HG02798 (cell line): ENCODE results near the gene CLN3.
"Not testable (repeated sequence)": the region's sequence is repeated elsewhere in the genome, so short reads cannot be mapped to it uniquely, and the experiment has no call there.

ENCODE experiments used
- ATAC-seq: cut with Tn5 transposase; IDR thresholded peaks from one replicate; pipeline ENCODE4 v1.9.1; 2021; ENCODE audit warnings: mild to moderate bottlenecking; ENCODE audit not compliant: unreplicated experiment, poor library complexity

The CLN3 gene

GRCh38 chr16:28514246-28514645 is 22.4 kb upstream of the CLN3 start:
- ATAC-seq: no peak

DNA sequence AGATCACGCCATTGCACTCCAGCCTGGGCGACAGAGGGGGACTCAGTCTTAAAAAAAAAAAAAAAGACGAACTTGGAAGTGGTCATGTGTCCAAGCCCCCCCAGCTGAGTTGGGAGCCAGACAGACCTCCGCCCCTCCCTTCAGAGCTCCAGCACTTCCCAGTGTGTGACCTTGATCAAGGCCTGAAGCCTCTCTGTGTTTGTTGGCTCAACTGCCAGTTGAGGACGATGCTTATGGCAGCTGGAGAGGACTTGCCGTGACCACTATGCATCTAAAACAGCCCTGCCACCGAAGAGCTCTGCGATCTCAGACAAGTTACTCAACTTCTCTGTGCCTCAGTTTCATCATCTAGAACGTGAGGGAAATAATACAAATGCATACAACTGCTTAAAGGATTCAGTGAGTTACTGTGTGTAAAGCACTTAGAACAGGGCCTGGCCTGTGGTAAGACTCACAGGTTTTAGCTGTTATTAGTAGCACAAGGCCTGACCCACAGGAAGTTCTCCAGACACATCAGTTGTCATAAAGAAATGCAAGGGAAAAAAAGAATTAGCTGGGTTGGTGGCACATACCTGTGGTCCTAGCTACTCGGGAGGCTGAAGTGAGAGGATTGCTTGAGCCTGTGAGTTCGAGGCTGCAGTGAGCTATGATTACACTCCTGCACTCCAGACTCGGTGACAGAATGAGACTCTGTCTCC is 21.8 kb upstream of the CLN3 start:
- no peak for ATAC-seq

DNA sequence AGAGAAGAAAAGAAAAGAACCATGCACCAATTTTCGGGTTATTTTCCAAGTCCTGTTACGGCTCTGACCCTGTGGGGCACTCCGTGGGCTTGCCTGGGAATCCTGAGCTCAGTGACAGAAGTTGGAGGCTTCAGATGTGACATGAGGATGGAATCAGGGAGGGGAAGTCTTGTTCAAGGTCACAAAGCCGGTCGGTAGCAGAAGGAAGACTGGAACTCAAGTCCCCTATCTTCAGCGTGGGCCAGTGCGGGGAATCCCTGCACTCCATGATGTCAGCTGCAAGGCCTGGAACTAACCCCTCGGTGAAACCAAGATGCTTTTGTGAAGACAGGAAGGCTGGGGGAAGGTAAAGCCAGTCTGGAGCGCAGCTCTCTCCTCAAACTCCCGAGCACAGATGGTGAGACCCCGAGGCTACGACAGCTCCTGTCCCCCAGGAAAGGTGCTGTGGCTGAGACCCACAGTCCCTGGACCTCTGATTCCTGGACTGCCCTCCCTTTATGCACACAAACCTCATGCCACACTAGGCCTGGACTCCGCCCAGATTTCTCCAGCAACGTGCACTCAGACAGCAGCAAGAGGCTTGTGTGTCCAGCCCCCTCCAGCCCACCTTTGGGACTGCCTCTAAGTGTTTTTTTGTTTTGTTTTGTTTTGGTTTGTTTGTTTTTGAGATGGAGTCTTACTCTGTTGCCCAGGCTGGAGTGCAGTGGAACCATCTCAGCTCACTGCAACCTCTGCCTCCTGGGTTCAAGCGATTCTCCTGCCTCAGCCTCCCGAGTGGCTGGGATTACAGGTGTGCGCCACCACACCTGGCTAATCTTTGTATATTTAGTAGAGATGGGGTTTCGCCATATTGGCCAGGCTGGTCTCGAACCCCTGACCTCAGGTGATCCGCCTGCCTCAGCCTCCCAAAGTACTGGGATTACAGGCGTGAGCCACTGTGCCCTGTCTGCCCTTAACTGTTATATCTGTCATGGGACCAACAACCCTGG is 20.2 kb upstream of the CLN3 start:
- no peak for ATAC-seq

DNA sequence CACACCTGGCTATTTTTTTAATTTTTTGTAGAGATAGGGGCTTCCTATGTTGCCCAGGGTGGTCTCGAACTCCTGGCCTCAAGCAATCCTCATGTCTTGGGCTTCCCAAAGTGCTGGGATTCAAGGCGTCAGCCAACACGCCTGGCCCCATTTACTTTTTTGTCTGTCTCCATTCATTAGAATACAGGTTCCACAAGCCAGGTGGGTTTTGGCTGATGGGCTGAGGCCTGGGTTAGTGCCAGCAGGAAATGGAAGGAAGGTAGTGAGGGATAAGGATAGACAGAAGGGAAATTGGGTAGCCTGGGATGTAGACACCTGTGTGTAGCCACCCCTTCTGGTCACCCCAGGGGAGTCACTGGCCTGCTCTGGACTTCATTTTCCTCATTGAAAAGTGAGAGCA is 19.2 kb upstream of the CLN3 start:
- ATAC-seq: no peak

DNA sequence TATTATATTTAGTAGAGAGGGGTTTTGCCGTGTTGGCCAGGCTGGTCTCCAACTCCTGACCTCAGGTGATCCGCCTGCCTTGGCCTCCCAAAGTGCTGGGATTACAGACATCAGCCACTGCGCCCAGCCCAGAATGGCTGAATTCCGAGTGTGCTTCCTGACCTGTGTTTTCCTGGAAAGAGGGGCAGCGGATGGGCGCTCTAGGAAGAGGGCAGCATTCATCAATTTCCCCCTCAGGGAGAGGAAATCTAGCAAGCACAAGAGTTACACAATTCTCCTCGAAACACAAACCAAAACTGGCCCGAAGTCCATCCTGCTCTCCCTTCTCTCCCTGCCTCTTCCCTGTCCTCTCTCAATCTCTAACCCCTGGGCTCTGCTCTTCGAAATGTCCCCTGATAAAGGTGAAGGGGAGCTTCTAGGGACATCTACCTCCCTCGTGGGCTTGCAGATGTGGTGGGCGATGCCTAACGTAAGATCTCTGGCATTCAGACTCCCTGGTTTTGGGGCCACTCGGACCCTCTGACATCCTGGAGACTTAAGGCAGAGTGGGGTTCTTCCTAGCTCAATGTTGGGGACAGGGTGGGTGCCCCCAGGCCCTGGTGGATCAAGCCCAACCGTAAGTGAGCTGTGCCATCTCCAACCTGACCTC is 13.7 kb upstream of the CLN3 start:
- no peak for ATAC-seq

DNA sequence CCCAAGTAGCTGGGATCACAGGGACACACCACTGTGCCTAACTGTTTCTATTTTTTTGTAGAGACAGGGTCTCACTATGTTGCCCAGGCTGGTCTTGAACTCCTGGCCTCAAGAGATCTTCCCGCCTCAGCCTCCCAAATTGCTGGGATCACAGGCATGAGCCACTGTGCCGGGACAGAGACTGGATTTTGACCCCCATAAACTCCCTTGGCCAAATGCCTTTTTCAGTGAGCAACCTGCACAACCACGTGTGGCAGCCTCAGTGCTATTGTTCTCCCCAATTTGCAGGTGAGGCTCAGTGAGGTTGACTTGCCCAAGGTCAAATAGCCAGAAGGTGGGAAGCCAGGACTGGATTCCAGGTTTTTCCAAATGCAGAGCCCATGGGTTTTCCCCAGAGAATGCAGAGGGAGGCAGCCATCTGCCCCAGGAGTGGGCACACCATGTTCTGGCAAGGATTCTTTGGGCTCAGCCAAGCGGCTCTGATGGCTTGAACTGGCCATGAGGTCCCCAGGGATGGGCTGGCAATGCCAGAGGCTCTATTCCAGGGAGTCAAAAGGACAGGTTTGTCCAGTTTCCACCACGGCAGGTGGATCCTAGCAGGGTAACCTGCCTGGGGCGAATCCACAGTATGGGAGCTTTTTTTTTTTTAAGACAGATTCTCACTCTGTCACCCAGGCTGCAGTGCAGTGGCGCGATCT is 13.0 kb upstream of the CLN3 start:
- no peak for ATAC-seq

GRCh38 chr16:28503470-28504259 is 11.8 kb upstream of the CLN3 start:
- ATAC-seq: no peak

DNA sequence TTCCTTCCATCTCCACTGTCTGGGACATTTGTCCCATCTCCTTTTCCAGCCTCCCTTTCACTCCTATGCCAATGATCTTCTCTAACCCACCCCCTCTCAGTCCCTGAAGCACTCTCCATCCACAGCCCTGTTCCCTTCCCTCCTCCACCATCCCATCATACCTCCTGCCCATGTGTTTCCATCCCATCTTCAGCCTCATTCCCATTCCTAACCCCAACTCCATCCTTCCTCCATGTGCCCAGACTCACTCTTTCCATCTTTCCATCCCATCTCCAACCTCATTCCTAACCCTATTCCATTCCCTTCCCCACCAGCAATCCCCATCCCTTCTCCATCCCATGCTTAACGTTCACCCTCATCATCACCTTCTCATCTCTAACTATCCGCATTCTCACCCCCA is 10.4 kb upstream of the CLN3 start:
- no peak for ATAC-seq

DNA sequence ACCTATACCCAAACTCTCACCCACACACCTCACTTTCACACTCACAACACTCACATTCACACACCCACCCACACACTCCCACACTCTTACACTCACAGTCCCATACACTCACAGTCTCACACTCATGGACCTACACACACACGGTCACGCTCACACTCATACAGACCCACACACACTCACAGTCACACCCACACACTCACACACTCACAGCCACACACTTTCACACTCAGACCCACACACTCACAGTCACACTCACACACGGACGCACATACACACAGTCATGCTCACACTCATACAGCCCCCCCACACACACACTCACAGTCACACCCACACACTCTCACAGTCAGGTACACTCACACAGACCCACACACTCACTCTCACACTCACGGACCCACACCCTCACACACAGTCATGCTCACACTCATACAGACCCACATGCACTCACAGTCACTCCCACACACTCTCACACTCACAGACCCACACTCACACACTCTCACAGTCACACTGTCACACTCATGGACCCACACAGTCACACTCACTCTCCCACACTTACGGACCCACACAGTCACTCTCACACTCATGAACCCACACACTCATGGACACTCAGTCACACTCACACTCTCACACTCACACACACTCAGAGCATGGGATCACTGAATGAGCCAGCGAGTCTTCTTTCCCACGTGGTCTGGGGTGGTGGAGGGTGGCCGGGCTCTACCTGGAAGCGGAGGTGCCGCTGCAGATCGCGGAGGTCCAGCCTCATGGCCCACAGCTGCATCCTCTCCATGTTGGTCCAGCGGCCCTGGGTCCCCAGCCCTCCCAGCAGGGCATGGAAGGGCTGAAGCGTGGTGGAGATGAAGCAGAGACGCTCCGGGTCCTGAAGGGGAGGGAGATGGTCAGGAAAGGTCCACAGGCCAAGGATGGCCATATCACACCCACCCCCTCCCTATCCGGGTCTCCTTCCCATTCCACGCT is 9.7 kb upstream of the CLN3 start:
- ATAC-seq: no peak

DNA sequence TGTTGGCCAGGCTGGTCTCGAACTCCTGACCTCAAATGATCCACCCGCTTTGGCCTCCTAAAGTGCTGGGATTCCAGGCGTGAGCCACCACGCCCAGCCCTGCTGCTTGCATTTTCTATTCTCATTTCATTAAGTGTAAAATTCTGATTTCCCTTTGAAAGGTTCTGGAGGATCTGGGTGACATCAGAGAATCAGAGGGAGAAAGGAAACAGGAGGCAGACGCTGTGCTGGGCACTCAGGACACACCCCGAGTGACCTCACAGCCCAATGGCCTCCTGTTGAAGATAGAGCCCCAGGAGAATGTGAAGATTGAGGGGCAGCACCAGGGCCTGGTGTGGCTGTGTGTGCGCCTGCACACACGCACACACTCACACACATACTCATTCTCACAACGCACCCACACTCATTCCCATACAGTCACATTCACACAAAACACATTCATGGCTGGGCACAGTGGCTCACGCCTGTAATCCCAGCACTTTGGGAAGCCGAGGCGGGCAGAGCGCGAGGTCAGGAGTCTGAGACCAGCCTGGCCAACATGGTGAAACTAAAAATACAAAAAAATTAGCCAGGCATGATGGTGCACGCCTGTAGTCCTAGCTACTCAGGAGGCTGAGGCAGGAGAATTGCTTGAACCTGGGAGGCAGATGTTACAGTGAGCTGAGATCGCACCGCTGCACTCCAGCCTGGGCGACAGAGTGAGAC is 8.8 kb upstream of the CLN3 start:
- not testable (repeated sequence) for ATAC-seq

- ATAC-seq: no peak
Measured at GRCh38 chr16:28499854-28500253, 8.0 kb upstream of the CLN3 start.

DNA sequence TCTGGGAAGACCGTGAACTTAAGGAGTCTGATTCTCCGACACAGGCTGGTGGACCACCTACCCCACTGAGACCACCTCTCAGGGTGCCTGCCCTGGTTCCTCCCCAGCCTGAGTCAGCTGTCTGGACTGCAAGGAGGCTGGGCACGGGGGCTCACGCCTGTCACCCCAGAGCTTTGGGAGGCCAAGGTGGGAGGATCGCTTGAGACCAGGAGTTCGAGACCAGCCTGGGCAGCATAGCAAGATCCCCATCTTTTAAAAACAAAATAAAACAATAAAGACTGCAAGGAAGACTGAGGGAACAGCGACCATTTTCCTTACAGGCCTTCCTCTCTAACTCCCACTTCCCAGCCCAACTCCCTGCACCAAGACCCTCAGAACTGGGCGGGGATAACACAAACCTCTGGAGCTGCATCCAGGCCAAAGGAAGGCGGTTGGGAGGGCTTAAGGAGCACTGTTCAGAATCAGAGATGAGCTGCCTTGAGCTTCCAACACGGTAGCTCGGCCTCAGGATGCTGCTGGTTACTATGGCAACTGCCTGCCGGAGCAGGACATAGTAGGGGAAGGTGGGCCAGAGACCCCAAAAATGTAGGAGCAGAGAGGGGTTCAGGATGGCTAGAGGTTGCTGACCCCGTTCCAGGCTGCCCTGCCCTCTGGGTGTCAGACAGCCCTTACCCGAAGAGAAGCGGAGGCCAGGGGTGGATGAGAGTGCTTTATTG is 7.0 kb upstream of the CLN3 start:
- no peak for ATAC-seq

DNA sequence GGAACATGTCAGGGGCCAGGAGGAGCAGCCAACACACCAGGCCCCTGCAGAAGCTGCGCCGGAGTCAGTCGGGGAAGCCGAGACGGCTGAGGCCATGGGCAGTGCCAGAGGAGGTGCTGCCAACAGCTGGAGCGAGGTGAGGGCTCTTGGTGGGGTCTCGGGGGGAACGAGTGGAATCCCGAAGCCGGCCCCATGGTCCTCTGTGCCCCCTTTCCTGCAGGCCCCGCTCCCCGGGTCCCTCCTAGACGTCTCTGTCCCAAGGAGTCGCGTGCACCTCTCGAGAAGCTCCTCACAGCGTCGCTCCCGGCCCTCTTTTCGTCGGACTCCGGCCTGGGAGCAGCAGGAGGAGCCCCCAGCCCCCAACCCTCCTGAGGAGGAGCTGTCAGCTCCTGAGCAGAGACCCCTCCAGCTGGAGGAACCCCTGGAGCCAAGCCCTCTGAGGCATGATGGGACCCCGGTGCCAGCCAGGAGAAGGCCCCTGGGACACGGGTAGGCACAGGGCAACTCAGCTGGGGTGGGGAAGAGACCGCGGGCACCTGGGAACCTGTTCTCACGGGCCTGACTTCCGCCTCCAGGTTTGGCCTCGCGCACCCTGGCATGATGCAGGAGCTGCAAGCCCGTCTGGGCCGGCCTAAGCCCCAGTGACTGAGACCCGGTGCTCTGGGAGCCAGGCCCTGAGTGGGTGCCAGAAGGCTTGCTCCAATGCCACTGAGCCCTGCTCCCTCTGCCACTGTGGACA is 6.2 kb upstream of the CLN3 start:
- no peak for ATAC-seq

GRCh38 chr16:28497386-28497785 is 5.5 kb upstream of the CLN3 start:
- ATAC-seq: no peak

DNA sequence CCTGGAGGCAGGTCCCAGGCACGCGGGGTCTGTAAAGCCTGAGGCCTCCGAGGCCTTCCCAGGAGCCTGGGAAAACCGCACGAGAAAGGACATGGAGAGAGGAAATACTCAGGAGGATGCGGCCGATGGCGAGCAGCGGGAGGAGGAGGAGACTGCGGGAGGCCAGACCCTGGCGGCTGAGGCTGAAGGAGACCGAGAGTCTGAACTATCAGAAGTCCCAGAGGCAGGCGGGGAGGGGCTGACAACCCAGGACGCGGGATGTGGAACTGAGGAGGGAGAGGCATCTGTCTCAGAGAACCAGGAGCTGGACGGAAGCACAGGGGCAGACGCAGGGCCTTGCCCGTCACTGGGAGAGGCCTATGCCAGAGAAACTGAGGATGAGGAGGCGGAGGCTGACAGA is 5.0 kb upstream of the CLN3 start:
- ATAC-seq: no peak

- ATAC-seq: no peak
Measured at GRCh38 chr16:28495795-28496749, 4.2 kb upstream of the CLN3 start.
